K562 (cell line): ENCODE measurements around the gene SMAGP.

Experiments used
- CHD2 ChIP-seq: IDR thresholded peaks from 2 replicates; pipeline ENCODE4 v1.6.1; 2011; ENCODE audit warnings: low read depth, low read length
- EP300 ChIP-seq: IDR thresholded peaks from 2 replicates; pipeline ENCODE4 v1.6.1; 2012; ENCODE audit warnings: low read length, improper control_type of control experiment
- EZH2 ChIP-seq: IDR thresholded peaks from 2 replicates; pipeline ENCODE4 v1.6.1; 2012; ENCODE audit warnings: low read depth, mild to moderate bottlenecking, inconsistent platforms, low read length, borderline replicate concordance
- FOXA3 ChIP-seq, 2 experiments: fragments of 450-650 bp in 1 of 2; sonication (generic) in 1 of 2; formaldehyde crosslinking; IDR thresholded peaks in 1 of 2; conservative IDR thresholded peaks in 1 of 2; 2 replicates each; pipeline versions ENCODE4 v1.4.0 to v1.8.0; 2020 to 2022; ENCODE audit warnings: mild to moderate bottlenecking in 2 of 2, missing genetic modification reagents in 1 of 2
- JUN ChIP-seq, 2 experiments: sonication (generic) in 1 of 2; formaldehyde crosslinking in 1 of 2; IDR thresholded peaks; 2 replicates each; pipeline versions ENCODE4 v1.6.1 to v1.8.0; 2012 to 2022; ENCODE audit warnings: borderline replicate concordance in 2 of 2, mild to moderate bottlenecking in 2 of 2, improper control_type of control experiment in 1 of 2, low read depth in 1 of 2, low read length in 1 of 2, missing genetic modification reagents in 1 of 2
- KDM1A ChIP-seq, 2 experiments: fragments of 450-650 bp; IDR thresholded peaks; 2 replicates each; pipeline ENCODE4 v1.6.1; 2016; ENCODE audit warnings: mild to moderate bottlenecking in 2 of 2
- POLR2A ChIP-seq: fragments of 450-650 bp; conservative IDR thresholded peaks from 2 replicates; pipeline ENCODE4 v1.6.1; 2016
- RFX5 ChIP-seq: IDR thresholded peaks from 2 replicates; pipeline ENCODE4 v1.6.1; 2011; ENCODE audit warnings: low read depth, mild to moderate bottlenecking, improper control_type of control experiment, low read length
- ZFX ChIP-seq: sonication (generic); formaldehyde crosslinking; IDR thresholded peaks from 2 replicates; pipeline ENCODE4 v1.8.0; 2022; ENCODE audit warnings: mild to moderate bottlenecking, missing genetic modification reagents, moderate library complexity
- TF ChIP-seq, protein P1 (sequence below), 3 experiments: IDR thresholded peaks in 2 of 3; conservative IDR thresholded peaks in 1 of 3; 2 replicates each; pipeline ENCODE4 v1.5.1; 2011 to 2012; ENCODE audit warnings: low read length in 3 of 3, mild to moderate bottlenecking in 3 of 3, control low read depth in 2 of 3, improper control_type of control experiment in 1 of 3, inconsistent platforms in 1 of 3, low read depth in 1 of 3, mixed read lengths in 1 of 3, moderate library complexity in 1 of 3; ENCODE audit not compliant: insufficient read depth in 2 of 3
- TF ChIP-seq, protein P2 (sequence below): sonication (generic); formaldehyde crosslinking; IDR thresholded peaks from 2 replicates; pipeline ENCODE4 v1.8.0; 2022; ENCODE audit warnings: missing genetic modification reagents, mild to moderate bottlenecking, borderline replicate concordance
- TF ChIP-seq, protein P3 (sequence below): IDR thresholded peaks from 3 replicates; pipeline ENCODE4 v1.6.1; 2011; ENCODE audit warnings: borderline replicate concordance, mild to moderate bottlenecking; ENCODE audit not compliant: insufficient read length, insufficient read depth

DNA sequence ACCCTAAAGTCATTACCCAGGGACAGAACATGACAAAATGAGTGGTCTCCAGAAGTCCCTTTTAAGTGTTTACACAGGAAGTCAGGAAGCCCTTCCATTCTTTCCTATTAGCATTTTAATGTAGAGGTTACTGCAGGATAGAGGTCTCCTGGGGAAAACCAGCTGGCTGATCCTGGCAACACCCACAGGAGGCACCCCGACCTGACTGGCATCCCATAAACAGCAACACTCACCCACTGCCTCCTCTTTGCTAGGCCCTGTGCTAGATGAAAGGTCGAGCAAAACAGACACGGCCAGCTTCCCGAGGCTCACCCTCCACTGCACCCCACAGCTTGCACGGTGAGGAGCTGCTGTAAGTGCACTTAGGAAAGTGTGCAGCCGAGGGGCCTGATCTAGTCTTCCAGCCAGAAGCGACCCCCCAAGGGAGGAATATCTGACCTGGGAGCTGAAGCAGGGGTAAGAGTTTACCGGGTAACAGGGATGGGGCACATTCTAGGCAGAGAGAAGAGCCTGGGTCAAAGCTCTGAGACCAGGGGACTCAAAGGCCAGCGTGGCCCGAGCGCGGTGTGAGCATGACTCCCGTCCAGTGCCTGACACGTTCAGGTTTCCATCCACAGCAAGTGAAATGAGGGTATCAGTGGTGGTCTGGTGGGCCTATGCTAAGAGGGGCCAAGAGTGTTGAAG lies 22.6 kb downstream of the SMAGP start:
- TF ChIP-seq, protein P1, sequence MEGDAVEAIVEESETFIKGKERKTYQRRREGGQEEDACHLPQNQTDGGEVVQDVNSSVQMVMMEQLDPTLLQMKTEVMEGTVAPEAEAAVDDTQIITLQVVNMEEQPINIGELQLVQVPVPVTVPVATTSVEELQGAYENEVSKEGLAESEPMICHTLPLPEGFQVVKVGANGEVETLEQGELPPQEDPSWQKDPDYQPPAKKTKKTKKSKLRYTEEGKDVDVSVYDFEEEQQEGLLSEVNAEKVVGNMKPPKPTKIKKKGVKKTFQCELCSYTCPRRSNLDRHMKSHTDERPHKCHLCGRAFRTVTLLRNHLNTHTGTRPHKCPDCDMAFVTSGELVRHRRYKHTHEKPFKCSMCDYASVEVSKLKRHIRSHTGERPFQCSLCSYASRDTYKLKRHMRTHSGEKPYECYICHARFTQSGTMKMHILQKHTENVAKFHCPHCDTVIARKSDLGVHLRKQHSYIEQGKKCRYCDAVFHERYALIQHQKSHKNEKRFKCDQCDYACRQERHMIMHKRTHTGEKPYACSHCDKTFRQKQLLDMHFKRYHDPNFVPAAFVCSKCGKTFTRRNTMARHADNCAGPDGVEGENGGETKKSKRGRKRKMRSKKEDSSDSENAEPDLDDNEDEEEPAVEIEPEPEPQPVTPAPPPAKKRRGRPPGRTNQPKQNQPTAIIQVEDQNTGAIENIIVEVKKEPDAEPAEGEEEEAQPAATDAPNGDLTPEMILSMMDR (IDR thresholded peaks at IDR 0.05 in 2 of 3, conservative IDR thresholded peaks at IDR 0.05 in 1 of 3; ENCODE audit: insufficient read depth in 2 of 3, low read depth in 1 of 3, low read length in 3 of 3) = no peak
- no peak for TF ChIP-seq RFX5
- no peak for TF ChIP-seq POLR2A
- TF ChIP-seq FOXA3 (CRISPR knock-in tag; conservative IDR thresholded peaks at IDR 0.05 in 1 of 2, IDR thresholded peaks at IDR 0.05 in 1 of 2) = no peak
- TF ChIP-seq ZFX (CRISPR knock-in tag) = no peak
- TF ChIP-seq EP300 = no peak
- no peak for TF ChIP-seq EZH2
- TF ChIP-seq KDM1A (IDR thresholded peaks at IDR 0.05) = no peak
- TF ChIP-seq, protein P2, sequence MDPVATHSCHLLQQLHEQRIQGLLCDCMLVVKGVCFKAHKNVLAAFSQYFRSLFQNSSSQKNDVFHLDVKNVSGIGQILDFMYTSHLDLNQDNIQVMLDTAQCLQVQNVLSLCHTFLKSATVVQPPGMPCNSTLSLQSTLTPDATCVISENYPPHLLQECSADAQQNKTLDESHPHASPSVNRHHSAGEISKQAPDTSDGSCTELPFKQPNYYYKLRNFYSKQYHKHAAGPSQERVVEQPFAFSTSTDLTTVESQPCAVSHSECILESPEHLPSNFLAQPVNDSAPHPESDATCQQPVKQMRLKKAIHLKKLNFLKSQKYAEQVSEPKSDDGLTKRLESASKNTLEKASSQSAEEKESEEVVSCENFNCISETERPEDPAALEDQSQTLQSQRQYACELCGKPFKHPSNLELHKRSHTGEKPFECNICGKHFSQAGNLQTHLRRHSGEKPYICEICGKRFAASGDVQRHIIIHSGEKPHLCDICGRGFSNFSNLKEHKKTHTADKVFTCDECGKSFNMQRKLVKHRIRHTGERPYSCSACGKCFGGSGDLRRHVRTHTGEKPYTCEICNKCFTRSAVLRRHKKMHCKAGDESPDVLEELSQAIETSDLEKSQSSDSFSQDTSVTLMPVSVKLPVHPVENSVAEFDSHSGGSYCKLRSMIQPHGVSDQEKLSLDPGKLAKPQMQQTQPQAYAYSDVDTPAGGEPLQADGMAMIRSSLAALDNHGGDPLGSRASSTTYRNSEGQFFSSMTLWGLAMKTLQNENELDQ (CRISPR knock-in tag) = no peak
- TF ChIP-seq, protein P3, sequence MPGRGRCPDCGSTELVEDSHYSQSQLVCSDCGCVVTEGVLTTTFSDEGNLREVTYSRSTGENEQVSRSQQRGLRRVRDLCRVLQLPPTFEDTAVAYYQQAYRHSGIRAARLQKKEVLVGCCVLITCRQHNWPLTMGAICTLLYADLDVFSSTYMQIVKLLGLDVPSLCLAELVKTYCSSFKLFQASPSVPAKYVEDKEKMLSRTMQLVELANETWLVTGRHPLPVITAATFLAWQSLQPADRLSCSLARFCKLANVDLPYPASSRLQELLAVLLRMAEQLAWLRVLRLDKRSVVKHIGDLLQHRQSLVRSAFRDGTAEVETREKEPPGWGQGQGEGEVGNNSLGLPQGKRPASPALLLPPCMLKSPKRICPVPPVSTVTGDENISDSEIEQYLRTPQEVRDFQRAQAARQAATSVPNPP = no peak
- no peak for TF ChIP-seq CHD2
- no peak for TF ChIP-seq JUN (IDR thresholded peaks at IDR 0.05; ENCODE audit: borderline replicate concordance, low read depth, low read length)
- TF ChIP-seq JUN (CRISPR knock-in tag; IDR thresholded peaks at IDR 0.05; ENCODE audit: borderline replicate concordance) = no peak
